H1 (cell line): Measurements from ENCODE around the gene C14orf132. TPM values are rescaled to one million over a fixed set of nuclear protein-coding genes. Genes with fewer than 3 reads are reported as not detected.

Experiments used
- ASH2L ChIP-seq: fragments of 200-600, 300-600 bp; sonication (generic); IDR thresholded peaks from one replicate; pipeline ENCODE4 v1.7.1; 2017; ENCODE audit warnings: low read length
- BCL11A ChIP-seq, 2 experiments: IDR thresholded peaks; one replicate each; pipeline ENCODE4 v1.6.1; 2011; ENCODE audit warnings: low read depth in 2 of 2, low read length in 2 of 2, mild to moderate bottlenecking in 2 of 2
- GABPA ChIP-seq: IDR thresholded peaks from 2 replicates; pipeline ENCODE4 v1.6.1; 2011; ENCODE audit warnings: mild to moderate bottlenecking, low read length, moderate library complexity, borderline replicate concordance; ENCODE audit not compliant: insufficient read depth
- KDM1A ChIP-seq: fragments of 200-600, 300-600 bp; sonication (generic); IDR thresholded peaks from 2 replicates; pipeline ENCODE4 v1.7.1; 2016; ENCODE audit warnings: mild to moderate bottlenecking, low read length, borderline replicate concordance
- NRF1 ChIP-seq: IDR thresholded peaks from 2 replicates; pipeline ENCODE4 v1.6.1; 2011; ENCODE audit warnings: mild to moderate bottlenecking, low read depth, low read length, improper control_type of control experiment
- SP1 ChIP-seq: IDR thresholded peaks from 2 replicates; pipeline ENCODE4 v1.6.1; 2011; ENCODE audit warnings: low read depth, low read length
- SRF ChIP-seq: IDR thresholded peaks from 2 replicates; pipeline ENCODE4 v1.6.1; 2011; ENCODE audit warnings: mild to moderate bottlenecking, low read depth, low read length, moderate library complexity
- TAF7 ChIP-seq: optimal IDR thresholded peaks from 2 replicates; pipeline ENCODE3; 2011; ENCODE audit warnings: low read depth, mild to moderate bottlenecking, inconsistent platforms, low read length, moderate library complexity, borderline replicate concordance
- polyA plus RNA-seq, 7 experiments: library from polyadenylated mRNA; depleted of rRNA in 3 of 7; stranded (reverse) in 5 of 7; unstranded in 2 of 7; fragments of >200 nt in 5 of 7; fragments of 200-250 nt in 2 of 7; gene quantifications; 1 replicate in 5 of 7; 2 replicates in 1 of 7; 4 replicates in 1 of 7; pipeline versions ENCODE4 v1.2.1 to v1.2.3, GENCODE V29; 2011 to 2013; ENCODE audit warnings: missing spikeins in 2 of 7, mixed read lengths in 2 of 7
- total RNA-seq: library from RNA; stranded (reverse); fragmentation: NEBNext Ultra II Directional; extraction: Animal tissue kit (Norgen Biotek cat#: 25700); gene quantifications from 2 replicates; pipeline ENCODE4 v1.2.1, GENCODE V29; 2021

The C14orf132 gene
- total and polyA plus RNA-seq, 2 of the 8 experiments (the other 6 are each of a cell fraction or from before 2014, with no cell fraction given): 11.7 to 32.5 TPM

DNA sequence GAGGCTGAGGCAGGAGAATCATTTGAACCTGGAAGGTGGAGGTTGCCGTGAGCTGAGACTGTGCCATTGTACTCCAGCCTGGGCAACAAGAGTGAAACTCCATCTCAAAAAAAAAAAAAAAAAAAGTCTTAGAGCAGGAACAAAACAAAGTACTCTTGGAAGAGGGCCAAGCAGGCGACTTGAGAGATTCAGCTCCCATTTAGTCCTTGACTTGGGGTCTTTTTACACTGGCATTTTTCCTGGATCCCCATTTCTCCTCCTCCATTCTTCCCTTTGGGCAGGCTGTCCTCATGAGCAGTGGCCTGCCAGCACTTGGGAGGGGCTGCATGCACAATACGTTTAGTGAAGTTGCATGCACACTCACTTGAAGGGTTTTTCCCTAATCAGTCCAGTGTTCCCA, 72.9 kb downstream of the C14orf132 start (continued):
- TF ChIP-seq TAF7: no peak
- no peak for TF ChIP-seq ASH2L
- TF ChIP-seq BCL11A (IDR thresholded peaks at IDR 0.05; ENCODE audit: low read depth in 2 of 2, low read length in 2 of 2): no peak
- no peak for TF ChIP-seq GABPA
- no peak for TF ChIP-seq NRF1
- no peak for TF ChIP-seq KDM1A
- TF ChIP-seq SRF: no peak
- TF ChIP-seq SP1: no peak
